GM12873 (cell line): ENCODE data around the gene WNK1.

ENCODE experiments used
- TF ChIP-seq, protein P1 (sequence below): IDR thresholded peaks from 2 replicates; pipeline ENCODE4 v1.5.1; 2012; ENCODE audit warnings: low read depth, mild to moderate bottlenecking, moderate library complexity, low read length, control low read depth; ENCODE audit not compliant: insufficient read depth; ENCODE audit errors: missing control alignments

The WNK1 gene

GRCh38 chr12:885701-886100 lies 133.3 kb downstream of the WNK1 start:
- TF ChIP-seq, protein P1, sequence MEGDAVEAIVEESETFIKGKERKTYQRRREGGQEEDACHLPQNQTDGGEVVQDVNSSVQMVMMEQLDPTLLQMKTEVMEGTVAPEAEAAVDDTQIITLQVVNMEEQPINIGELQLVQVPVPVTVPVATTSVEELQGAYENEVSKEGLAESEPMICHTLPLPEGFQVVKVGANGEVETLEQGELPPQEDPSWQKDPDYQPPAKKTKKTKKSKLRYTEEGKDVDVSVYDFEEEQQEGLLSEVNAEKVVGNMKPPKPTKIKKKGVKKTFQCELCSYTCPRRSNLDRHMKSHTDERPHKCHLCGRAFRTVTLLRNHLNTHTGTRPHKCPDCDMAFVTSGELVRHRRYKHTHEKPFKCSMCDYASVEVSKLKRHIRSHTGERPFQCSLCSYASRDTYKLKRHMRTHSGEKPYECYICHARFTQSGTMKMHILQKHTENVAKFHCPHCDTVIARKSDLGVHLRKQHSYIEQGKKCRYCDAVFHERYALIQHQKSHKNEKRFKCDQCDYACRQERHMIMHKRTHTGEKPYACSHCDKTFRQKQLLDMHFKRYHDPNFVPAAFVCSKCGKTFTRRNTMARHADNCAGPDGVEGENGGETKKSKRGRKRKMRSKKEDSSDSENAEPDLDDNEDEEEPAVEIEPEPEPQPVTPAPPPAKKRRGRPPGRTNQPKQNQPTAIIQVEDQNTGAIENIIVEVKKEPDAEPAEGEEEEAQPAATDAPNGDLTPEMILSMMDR: no peak

- TF ChIP-seq, protein P1: no peak
These were observed 133.8 kb downstream of the WNK1 start for GRCh38 chr12:886206-886605.

- TF ChIP-seq, protein P1: no peak
These were observed 141.8 kb downstream of the WNK1 start for GRCh38 chr12:894226-894625.

DNA sequence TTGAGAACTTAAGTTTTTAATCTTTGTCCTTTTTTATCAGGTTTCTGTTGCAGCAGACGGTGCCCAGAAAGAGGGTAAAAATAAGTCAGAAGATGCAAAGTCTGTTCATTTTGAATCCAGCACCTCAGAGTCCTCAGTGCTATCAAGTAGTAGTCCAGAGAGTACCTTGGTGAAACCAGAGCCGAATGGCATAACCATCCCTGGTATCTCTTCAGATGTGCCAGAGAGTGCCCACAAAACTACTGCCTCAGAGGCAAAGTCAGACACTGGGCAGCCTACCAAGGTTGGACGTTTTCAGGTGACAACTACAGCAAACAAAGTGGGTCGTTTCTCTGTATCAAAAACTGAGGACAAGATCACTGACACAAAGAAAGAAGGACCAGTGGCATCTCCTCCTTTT lies 143.7 kb downstream of the WNK1 start:
- TF ChIP-seq, protein P1: no peak

GRCh38 chr12:897386-897785 lies 145.0 kb downstream of the WNK1 start:
- TF ChIP-seq, protein P1: no peak

DNA sequence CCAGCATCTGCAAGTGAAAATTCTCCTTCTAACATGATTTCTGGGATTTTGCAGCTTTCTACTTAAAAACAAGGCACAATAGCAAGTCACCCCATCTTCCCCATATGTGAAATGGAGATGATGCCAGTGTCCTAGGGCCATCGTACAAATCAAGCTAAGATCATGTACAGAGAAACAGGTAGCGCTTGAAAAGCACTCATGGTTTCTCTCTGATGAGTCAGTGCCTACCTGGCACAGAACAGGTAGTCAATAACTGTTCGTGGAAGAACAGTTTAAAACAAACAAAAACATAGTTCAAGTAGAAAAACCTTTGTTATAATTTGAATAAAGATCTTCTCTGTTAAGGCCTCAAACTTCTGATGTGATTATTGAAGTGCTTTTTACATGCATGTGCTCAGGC lies 150.2 kb downstream of the WNK1 start:
- TF ChIP-seq, protein P1: no peak

DNA sequence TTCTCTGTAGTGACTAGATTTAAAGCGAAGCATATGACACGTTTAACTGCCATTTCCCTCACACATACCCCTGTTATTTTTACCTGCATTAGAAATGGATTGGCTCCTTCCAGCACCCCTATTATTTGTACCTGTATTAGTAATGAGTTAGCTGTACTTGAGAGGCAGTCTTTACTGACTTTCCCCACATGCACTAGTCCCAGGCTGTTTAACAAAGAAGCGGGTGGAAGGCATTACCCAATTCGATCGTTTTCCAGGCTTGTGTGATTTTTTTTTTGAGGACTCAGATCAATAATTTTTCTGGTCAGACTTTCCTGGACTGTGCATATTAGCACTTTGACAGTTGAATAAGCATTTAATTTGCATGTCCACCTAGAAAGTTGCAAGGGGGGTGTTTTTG lies 150.7 kb downstream of the WNK1 start:
- TF ChIP-seq, protein P1: no peak

GRCh38 chr12:904010-904414 lies 151.6 kb downstream of the WNK1 start:
- TF ChIP-seq, protein P1: no peak
